Measurements from ENCODE around the gene ZFP36L2.

Gene ZFP36L2

DNA sequence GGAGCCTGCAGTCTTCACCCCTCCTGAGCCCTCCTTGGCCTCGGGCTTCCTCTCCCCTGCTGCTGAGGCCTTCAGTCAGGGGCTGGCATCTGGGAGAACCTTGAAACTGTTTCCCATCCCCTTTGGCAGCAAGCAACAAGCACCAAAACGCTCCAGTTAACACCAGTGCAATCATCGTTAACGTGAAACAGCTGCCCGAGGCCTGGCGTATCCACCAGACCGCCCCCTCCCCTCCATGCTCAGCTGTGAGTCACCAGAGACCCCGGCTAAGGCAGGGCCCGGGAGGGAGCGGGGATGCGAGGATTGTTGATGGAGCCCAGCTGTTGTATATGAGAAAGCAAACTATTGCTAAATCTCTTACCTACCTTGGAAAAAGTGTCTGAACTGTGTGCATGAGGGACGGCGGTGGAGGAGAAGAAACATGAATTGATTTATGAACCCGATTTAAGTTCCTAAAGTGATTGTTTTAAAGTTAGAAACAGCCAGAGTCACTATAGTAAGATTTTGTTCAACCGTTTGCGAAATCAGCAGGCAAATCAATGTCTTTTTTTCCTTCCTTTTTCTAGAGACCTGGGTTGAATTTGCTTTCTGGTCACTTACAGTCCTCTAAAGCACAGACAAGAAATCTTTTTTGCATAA lies 5.2 kb downstream of the ZFP36L2 start (continued):
- TF ChIP-seq, protein P1, sequence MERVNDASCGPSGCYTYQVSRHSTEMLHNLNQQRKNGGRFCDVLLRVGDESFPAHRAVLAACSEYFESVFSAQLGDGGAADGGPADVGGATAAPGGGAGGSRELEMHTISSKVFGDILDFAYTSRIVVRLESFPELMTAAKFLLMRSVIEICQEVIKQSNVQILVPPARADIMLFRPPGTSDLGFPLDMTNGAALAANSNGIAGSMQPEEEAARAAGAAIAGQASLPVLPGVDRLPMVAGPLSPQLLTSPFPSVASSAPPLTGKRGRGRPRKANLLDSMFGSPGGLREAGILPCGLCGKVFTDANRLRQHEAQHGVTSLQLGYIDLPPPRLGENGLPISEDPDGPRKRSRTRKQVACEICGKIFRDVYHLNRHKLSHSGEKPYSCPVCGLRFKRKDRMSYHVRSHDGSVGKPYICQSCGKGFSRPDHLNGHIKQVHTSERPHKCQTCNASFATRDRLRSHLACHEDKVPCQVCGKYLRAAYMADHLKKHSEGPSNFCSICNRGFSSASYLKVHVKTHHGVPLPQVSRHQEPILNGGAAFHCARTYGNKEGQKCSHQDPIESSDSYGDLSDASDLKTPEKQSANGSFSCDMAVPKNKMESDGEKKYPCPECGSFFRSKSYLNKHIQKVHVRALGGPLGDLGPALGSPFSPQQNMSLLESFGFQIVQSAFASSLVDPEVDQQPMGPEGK (CRISPR knock-in tag; IDR thresholded peaks at IDR 0.05; ENCODE audit: borderline replicate concordance): peak; percentile 75; the same call in 1 of the 2 replicates
- TF ChIP-seq BACH2 (CRISPR knock-in tag; IDR thresholded peaks at IDR 0.05; ENCODE audit: borderline replicate concordance): no peak
- peak; percentile 29; the same call in 1 of the 2 replicates for TF ChIP-seq ZFP30 (CRISPR knock-in tag; IDR thresholded peaks at IDR 0.05)
- peak; percentile 42; the same call in 1 of the 2 replicates for TF ChIP-seq ARNTL (CRISPR knock-in tag; IDR thresholded peaks at IDR 0.05; ENCODE audit: borderline replicate concordance, low read depth)
- no peak for TF ChIP-seq OSR1 (CRISPR knock-in tag; IDR thresholded peaks at IDR 0.05)
- no peak for TF ChIP-seq TOX (CRISPR knock-in tag; IDR thresholded peaks at IDR 0.05; ENCODE audit: borderline replicate concordance)
- peak; percentile 56 for TF ChIP-seq SNAI2 (CRISPR knock-in tag; IDR thresholded peaks at IDR 0.05)
- TF ChIP-seq ZFP3 (CRISPR knock-in tag; IDR thresholded peaks at IDR 0.05): peak; percentile 36; the same call in 1 of the 2 replicates
- TF ChIP-seq, protein P2, sequence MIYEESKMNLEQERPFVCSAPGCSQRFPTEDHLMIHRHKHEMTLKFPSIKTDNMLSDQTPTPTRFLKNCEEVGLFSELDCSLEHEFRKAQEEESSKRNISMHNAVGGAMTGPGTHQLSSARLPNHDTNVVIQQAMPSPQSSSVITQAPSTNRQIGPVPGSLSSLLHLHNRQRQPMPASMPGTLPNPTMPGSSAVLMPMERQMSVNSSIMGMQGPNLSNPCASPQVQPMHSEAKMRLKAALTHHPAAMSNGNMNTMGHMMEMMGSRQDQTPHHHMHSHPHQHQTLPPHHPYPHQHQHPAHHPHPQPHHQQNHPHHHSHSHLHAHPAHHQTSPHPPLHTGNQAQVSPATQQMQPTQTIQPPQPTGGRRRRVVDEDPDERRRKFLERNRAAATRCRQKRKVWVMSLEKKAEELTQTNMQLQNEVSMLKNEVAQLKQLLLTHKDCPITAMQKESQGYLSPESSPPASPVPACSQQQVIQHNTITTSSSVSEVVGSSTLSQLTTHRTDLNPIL (CRISPR knock-in tag; IDR thresholded peaks at IDR 0.05; ENCODE audit: low read depth): no peak; the same call in 1 of the 2 replicates
- TF ChIP-seq, protein P3, sequence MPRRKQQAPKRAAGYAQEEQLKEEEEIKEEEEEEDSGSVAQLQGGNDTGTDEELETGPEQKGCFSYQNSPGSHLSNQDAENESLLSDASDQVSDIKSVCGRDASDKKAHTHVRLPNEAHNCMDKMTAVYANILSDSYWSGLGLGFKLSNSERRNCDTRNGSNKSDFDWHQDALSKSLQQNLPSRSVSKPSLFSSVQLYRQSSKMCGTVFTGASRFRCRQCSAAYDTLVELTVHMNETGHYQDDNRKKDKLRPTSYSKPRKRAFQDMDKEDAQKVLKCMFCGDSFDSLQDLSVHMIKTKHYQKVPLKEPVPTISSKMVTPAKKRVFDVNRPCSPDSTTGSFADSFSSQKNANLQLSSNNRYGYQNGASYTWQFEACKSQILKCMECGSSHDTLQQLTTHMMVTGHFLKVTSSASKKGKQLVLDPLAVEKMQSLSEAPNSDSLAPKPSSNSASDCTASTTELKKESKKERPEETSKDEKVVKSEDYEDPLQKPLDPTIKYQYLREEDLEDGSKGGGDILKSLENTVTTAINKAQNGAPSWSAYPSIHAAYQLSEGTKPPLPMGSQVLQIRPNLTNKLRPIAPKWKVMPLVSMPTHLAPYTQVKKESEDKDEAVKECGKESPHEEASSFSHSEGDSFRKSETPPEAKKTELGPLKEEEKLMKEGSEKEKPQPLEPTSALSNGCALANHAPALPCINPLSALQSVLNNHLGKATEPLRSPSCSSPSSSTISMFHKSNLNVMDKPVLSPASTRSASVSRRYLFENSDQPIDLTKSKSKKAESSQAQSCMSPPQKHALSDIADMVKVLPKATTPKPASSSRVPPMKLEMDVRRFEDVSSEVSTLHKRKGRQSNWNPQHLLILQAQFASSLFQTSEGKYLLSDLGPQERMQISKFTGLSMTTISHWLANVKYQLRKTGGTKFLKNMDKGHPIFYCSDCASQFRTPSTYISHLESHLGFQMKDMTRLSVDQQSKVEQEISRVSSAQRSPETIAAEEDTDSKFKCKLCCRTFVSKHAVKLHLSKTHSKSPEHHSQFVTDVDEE (CRISPR knock-in tag; IDR thresholded peaks at IDR 0.05): 0 out of 2 replicates have a peak, but pooled peaks have one; percentile 76

GRCh38 chr2:43220760-43221123 lies 5.7 kb downstream of the ZFP36L2 start:
- TF ChIP-seq ZNF565 (CRISPR knock-in tag; conservative IDR thresholded peaks at IDR 0.05; ENCODE audit: low read depth) (no peak), PPARA (CRISPR knock-in tag; IDR thresholded peaks at IDR 0.05; ENCODE audit: borderline replicate concordance) (no peak), RARB (CRISPR knock-in tag; IDR thresholded peaks at IDR 0.05) (no peak), ISL1 (CRISPR knock-in tag; IDR thresholded peaks at IDR 0.05) (no peak), ESRRG (CRISPR knock-in tag; IDR thresholded peaks at IDR 0.05) (no peak), SNAI2 (CRISPR knock-in tag; IDR thresholded peaks at IDR 0.05) (no peak), POU6F1 (CRISPR knock-in tag; IDR thresholded peaks at IDR 0.05; ENCODE audit: borderline replicate concordance, low read depth) (no peak), ZFP30 (CRISPR knock-in tag; IDR thresholded peaks at IDR 0.05) (no peak), TCF4 (CRISPR knock-in tag; IDR thresholded peaks at IDR 0.05; ENCODE audit: borderline replicate concordance) (no peak)
- TF ChIP-seq, protein P2 (CRISPR knock-in tag; IDR thresholded peaks at IDR 0.05; ENCODE audit: low read depth): no peak
- TF ChIP-seq, protein P4, sequence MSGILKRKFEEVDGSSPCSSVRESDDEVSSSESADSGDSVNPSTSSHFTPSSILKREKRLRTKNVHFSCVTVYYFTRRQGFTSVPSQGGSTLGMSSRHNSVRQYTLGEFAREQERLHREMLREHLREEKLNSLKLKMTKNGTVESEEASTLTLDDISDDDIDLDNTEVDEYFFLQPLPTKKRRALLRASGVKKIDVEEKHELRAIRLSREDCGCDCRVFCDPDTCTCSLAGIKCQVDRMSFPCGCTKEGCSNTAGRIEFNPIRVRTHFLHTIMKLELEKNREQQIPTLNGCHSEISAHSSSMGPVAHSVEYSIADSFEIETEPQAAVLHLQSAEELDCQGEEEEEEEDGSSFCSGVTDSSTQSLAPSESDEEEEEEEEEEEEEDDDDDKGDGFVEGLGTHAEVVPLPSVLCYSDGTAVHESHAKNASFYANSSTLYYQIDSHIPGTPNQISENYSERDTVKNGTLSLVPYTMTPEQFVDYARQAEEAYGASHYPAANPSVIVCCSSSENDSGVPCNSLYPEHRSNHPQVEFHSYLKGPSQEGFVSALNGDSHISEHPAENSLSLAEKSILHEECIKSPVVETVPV (CRISPR knock-in tag; IDR thresholded peaks at IDR 0.05): no peak
- TF ChIP-seq, protein P1 (CRISPR knock-in tag; IDR thresholded peaks at IDR 0.05; ENCODE audit: borderline replicate concordance): no peak
- no peak for ATAC-seq

All from SK-N-SH treated with all-trans-retinoic acid at 6 μM for 48 hours (cell line).